HG02938 (cell line): Measurements from ENCODE around the gene MPP7.

Experiments
- ATAC-seq: cut with Tn5 transposase; IDR thresholded peaks from one replicate; pipeline ENCODE4 v1.9.1; 2021; ENCODE audit warnings: mild to moderate bottlenecking, moderate library complexity; ENCODE audit not compliant: unreplicated experiment

MPP7 gene

GRCh38 chr10:28307267-28307666 is 4.4 kb upstream of the MPP7 start:
- no peak for ATAC-seq

GRCh38 chr10:28305553-28305952 is 2.7 kb upstream of the MPP7 start:
- no peak for ATAC-seq

DNA sequence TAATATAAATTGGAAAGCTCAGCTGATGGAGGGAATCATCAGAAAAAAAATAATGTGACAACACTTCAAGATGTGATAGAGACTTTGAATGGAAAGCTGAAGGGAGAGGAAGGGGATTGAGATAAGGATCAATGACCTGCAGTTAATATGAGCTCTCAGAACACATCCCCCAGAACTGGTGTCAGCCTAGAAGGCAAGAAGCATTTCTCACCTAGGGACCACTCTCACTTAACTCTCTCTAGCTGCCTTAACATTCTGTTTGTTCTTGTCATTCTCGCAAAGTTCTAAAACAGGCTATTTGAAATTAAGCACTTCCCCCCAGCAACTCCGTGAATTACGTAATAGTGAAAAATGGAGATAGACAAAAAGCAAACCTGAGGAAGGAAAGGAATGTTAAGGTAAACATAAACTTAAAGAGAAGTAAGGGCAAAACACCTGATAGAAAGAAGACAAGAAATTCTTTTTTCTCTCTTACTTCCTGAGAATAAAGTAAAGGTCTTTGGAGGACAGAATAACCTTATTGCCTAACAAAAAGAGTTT is 1.2 kb upstream of the MPP7 start:
- no peak for ATAC-seq

DNA sequence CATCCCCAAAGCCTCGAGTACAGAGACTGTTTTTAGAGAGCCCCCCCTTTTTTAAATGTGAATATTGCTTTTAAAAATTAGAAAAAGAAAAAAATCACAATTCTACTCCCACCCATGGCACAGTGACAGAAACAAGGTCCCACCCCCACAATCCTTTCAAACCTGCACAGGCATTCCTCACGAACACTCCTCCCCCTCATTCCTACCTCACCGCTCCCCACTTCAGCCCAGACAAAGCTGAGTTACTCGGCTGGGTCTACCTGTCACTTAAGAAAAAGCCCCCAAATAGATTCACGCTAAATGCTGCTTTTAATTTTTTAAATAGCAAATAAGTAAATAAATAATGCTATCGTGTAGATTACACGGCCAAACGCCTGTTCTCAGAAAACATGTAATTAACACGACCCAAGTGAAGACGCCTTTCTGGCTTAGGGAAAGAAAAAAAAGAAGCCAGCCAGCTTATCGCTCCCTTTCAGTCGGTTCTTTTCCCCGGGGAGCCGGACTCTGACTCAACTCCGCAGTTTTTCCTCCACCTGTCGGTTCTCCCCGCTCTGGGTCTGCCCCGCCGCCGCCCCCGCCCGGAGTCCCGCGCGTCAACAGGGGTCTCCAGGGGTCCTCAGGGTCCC is 739 bp downstream of the MPP7 start:
- ATAC-seq = no peak

DNA sequence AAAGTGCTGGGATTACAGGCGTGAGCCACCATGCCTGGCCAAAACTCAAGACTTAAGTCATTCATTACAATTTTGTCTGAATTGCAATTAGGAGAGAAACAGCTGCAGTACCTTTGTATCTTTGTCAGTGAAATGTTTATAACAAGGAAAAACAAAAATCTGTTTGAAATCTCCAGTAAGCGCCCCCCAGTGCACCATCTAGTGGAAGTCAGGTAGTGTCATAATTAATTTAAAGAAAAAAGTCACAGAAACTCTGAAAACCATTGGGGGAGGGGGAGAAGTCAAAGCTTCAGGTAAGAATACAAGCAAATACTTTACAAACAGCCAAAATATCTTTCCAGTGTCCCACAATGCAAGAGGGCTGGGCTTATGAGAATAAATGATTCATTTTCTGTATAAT is 2.8 kb downstream of the MPP7 start:
- ATAC-seq = no peak

DNA sequence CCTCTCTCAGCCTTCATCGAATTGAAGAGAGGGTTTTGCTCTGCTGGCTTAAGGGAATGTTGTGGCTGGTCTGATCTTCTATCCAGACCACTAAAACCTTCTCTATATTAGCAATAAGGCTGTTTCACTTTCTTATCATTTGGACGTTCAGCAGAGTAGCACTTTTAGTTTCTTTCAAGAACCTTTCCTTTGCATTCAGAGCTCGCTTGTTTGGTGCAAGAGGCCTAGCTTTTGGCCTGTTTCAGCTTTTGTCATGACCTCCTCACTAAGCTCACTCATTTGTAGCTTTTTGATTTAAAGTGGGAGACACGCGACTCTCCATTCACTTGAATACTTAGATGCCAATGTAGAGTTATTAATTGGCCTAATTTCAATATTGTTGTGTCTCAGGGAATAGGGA is 3.9 kb downstream of the MPP7 start:
- ATAC-seq = no peak

DNA sequence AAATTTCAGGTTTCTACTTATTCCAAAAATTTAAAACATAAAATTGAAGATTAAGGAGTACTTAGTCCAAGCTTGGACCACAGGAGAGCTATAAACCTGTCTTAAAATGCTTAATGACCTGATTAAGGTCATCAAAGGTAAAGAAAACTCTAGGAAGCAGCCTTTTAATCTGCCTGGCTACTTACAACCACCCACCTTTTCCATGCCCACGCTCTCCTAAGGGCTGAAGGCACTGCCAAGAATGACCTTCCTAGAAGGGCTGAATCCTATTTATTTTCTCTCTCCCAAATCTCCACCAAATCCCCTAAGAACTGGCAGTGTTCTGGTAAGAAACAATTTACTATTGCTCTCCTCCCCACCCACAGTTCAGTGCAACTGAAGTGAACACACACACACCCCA is 6.8 kb downstream of the MPP7 start:
- ATAC-seq = no peak

DNA sequence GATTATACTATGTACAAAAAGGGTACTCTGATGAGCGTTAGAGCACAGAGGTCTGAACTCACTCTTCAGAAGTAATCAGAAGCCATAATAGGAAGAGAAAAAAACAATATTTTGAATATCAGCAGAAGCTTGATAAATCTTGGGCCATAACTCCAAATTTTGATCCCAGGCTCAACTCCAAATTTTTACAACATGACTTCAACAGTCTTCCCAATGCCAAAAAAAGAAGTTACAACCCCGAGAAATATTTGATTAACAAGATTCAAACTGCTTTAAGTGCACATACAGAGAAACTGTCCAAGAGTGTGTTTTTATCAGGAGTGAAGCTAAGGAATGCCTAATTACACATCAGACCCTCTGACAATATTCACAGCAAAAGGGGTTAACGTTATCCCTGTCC is 7.5 kb downstream of the MPP7 start:
- ATAC-seq = no peak

- ATAC-seq = no peak
Measured at GRCh38 chr10:28294809-28295208, 8.1 kb downstream of the MPP7 start.

DNA sequence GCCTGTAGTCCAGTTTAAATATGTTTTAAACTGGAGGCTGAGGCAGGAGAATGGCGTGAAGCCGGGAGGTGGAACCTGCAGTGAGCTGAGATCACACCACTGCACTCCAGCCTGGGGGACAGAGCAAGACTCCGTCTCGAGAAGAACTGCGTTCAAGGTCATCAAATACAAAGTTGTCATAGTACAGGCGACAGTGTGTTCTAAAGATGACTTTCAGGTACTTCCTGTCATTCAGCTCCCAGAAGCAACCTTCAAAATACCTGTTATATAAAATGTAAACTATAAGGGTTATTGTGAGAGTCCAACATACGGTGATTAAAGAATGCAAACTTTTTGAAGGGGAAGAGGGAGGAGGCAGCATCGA is 8.7 kb downstream of the MPP7 start:
- ATAC-seq = no peak

- ATAC-seq = no peak
Measured at GRCh38 chr10:28293236-28294168, 9.4 kb downstream of the MPP7 start.

DNA sequence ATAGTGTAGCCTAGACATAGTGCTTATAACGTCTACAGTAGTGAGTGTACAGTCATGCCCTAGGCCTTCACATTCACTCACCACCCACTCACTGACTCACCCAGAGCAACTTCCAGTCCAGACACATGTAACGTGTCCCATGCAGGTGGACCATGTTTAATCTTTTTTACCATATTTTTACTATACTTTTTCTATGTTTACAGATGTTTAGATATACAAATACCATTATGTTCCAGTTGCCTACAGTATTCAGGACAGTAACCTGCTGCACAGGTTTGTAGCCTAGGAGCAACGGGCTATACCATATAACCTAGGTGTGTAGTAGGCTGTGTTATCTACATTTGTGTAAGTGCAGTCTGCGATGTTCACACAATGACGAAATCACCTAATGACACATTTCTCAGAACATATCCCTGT is 11.0 kb downstream of the MPP7 start:
- ATAC-seq = no peak

DNA sequence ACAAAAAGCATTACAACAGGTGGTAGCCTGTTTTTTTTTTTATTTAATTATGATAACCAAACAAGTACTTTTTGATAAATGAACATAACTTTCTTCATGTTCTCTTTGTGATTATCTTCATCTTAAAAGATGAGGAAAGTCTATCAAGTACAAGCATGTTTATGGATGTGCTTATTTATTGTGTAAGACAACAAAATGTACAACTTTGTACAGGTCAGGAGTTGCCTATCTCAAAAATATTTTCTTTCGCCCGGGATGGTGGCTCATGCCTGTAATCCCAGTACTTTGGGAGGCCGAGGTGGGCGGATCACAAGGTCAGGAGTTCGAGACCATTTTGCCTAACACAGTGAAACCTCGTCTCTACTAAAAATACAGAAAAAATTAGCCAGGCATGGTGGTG is 17.0 kb downstream of the MPP7 start:
- no peak for ATAC-seq

DNA sequence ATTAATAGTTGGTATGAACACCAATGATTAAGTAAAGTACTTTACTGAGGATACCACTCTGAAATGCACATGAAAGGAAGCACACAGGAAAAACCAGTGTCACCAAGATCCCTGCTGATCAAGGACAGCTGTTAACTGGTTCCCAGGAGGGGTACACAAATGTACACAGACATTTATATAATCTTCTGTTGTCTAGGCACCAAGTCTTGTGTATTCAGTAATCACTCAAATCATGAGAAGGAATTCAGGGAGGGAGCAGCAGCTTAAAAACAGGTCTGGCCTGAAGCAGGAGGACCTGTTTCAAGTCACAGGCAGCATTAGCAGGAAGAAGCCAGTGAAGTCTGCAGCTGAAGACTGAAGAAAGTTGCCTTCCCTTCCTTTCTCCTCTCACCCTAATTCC is 18.7 kb downstream of the MPP7 start:
- ATAC-seq = no peak

DNA sequence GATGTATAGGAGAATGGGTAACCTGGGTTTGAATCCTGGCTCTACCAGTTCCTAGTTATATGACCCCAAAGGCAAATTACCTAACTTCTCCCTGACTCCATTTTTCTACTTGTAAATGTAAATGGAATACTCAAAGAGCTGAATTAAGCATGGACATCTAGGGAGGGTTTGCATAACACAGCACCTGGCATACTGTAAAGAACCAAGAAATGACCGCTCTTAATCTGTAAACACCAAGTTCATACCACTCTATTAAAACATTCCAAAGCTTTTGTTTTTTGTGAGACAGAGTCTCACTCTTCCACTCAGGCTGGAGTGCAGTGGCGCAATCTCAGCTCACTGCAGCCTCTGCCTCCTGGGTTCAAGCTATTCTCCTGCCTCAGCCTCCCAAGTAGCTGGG is 19.6 kb downstream of the MPP7 start:
- no peak for ATAC-seq

DNA sequence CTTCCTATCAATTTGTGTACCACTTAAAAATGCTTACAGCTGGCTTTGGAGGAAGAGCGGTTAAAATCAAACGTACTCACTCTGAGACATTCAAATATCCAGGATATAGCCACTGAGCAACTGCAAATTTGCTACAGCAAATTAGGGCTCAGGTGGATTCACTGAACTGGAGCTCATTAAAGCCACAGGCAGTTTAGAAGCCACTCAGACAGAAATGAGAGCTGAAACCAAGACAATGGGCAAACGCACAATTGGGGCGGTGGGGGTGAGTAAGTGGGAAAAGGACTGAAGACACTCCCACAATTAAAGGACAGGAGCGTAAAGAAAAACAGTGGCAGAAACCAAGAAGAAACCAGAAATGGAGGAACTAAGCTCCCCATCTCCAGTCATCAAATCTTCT is 20.5 kb downstream of the MPP7 start:
- ATAC-seq = no peak

DNA sequence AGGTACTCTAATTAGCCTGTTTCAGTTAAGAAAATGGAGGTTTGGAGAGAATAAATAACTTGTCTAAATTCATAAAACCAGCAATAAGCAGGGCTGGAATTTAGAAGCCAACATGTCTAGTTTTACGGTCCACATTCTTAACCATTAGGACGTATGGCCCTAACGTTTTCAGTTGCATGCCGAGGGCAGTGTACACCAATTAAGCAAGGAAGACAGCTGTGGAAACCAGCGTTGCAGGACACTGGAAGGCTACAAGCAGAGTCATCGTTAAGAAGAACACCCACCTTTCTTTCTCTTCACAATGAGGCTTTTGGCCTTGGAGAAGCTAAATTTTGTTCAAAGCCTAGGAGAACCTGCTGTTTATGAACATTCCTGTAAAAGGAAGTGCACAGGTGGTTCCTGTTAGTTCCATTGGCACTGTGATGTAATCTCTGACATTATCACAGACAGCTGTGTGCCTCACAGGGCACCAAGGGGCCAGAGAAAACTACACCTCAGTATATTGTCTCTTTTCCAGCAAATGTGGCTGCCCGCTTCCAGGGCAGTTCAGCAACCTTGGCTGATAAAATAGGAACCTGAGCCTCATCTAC is 21.0 kb downstream of the MPP7 start:
- ATAC-seq = no peak

GRCh38 chr10:28280652-28281051 is 22.2 kb downstream of the MPP7 start:
- ATAC-seq = no peak

DNA sequence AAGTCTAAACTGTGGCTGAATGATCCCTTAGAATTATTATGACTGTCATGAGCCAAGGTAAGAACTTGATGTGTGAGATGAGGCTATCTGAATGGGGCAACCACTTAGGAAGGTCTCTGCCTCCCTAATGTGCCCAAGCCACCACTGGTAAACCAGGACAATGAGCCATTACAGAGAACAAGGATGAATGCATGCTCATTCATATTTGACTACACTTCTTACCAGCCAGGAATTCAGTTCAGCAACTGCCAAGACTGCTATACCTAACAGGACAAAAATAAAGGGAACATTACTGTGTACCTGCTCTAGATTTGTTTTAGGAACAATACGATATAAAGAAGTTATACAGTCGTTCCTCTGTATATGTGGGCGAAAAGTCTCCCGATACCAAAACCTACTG is 23.0 kb downstream of the MPP7 start:
- ATAC-seq = no peak

DNA sequence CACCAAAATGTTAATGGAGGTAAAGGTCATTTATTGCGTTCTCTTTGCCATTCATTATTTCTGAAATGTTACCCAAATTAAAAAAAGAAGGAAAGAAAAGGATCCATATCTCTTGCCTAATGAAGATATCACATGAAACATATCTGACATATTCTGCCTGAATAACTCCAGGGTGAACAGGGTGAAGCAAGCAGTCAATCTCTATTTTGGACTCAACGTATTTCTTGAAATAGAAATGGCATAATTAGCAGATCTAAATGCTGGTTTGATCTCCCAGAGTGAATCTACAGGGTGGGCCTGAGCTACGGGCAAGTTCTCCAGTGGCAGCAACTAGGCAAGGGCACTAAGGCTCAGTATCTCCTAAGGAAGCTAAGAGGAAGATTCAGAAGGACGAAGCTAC is 24.0 kb downstream of the MPP7 start:
- ATAC-seq = no peak

GRCh38 chr10:28276384-28276783 is 26.5 kb downstream of the MPP7 start:
- ATAC-seq = no peak

DNA sequence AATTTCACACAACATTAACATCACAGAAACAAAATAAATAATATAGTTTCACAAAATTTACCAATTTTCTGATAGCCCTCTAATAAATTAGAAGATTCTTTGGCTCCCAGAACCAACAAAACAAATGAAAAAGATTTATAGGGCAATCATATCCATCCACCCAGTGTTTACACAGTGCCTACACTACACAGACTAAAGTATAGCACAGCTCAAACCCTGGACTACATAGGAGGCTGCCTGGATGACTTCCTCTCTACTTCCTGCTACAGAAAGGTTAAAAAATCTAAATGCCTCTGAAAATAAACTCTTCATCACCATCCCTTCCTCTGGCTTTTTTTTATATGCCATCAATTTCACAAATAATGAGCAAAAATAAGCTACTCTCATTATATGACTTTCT is 28.4 kb downstream of the MPP7 start:
- no peak for ATAC-seq
